ENCODE measurements around the gene PLA2G4D. TPM values are rescaled to one million over a fixed set of nuclear protein-coding genes. Genes with fewer than 3 reads are reported as not detected.

The PLA2G4D gene
- total RNA-seq, 1 experiment from 2014 or later, result not detected

DNA sequence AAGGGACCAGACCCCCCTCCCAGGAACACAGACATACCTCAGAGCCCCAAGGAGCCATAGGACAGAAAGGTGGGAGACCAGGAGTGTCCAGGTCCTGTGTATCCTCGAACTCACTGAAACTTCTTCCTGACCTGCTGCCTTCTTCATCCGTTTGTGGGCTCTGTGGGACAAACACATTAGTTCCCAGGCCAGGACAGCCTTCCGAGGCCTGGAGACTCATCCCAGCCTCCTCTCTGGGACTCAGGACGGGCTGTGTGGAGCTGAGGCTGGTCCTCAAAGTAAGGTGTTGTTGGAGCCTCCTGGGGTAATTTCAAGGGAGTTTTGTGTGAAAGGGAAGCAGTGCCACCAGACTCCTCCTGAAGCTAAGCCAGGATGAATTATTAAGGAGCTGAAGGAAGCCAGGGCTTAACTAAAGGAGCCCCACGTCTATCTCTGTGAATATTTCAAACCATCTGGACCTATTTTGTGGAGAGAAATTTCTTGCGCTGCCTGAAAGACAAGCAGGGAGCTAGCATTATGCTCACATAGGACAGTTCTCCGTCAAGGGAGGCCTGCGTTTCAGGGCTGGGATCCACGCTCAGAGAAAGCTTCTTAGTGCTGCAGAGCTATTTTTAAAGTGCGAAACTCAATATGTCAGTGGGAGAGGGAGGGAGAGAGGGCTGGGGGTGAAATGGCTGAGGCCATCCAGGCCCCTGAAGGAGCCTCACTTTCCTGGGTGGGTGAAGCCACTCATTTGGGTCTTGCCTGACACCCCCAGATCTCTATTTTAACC lies 43.7 kb downstream of the PLA2G4D start:
- H3K4me3 ChIP-seq (ENCODE audit: low read depth in 2 of 2, low read length in 2 of 2), result no peak overlapping the region
- TF ChIP-seq CTCF (IDR thresholded peaks at IDR 0.05) (no peak), TCF7L2 (IDR thresholded peaks at IDR 0.05; ENCODE audit: low read depth, low read length) (no peak), SIN3A (IDR thresholded peaks at IDR 0.05; ENCODE audit: borderline replicate concordance, insufficient read depth, low read depth, low read length) (no peak), REST (IDR thresholded peaks at IDR 0.05; ENCODE audit: insufficient read depth in 1 of 2, low read depth in 2 of 2, low read length in 1 of 2) (no peak), POLR2AphosphoS5 (IDR thresholded peaks at IDR 0.05; ENCODE audit: low read depth, low read length) (no peak)
- 0 out of 2 replicates have a peak, but pooled peaks cover 2% of the 10 kb centered on the region for H3K27me3 ChIP-seq (ENCODE audit: control insufficient read depth, insufficient read depth, low read length)
- no peaks in the 10 kb centered on the region for H3K36me3 ChIP-seq (ENCODE audit: control insufficient read depth, insufficient read depth, low read length)
- BruUV-seq (replicated peaks), result no TSS peak
- ChIA-PET POLR2A (interaction anchor here (0.6 kb wide), 1 partner anchor 120 kb away, joined by 4 read pairs; no protein-coding TSS in a partner anchor), CTCF (no interaction called here)
- in situ Hi-C loops (cut with HindIII; ENCODE audit: low pct_unique_long_range_greater_than_20kb, low sequenced_read_pairs) (loop anchor here (5.0 kb wide), 1 partner anchor 53 kb away; no protein-coding TSS in a partner anchor), intact Hi-C loops (cut with micrococcal nuclease; ENCODE audit: unreplicated experiment) (no loop called here)
- no peak overlapping the region for H3K27ac ChIP-seq (ENCODE audit: low read length)
- H3K4me1 ChIP-seq (ENCODE audit: control insufficient read depth, insufficient read depth, low read length), result no peaks in the 10 kb centered on the region
- ATAC-seq (peak; percentile 23; the same call in 1 of the 2 replicates), DNase-seq (ENCODE audit: low read depth, low spot score) (no peak)
- no peaks in the 10 kb centered on the region for H3K9me3 ChIP-seq (ENCODE audit: control insufficient read depth, insufficient read depth, low read depth, low read length)

GRCh38 chr15:42048821-42049200 lies 45.6 kb downstream of the PLA2G4D start:
- in situ Hi-C loops (cut with HindIII; ENCODE audit: low pct_unique_long_range_greater_than_20kb, low sequenced_read_pairs) (no loop called here), intact Hi-C loops (cut with micrococcal nuclease; ENCODE audit: unreplicated experiment) (no loop called here)
- no peak for DNase-seq (ENCODE audit: low read depth, low spot score)
- Histone ChIP-seq H3K27ac (ENCODE audit: low read length) (no peak overlapping the region), H3K9me3 (ENCODE audit: control insufficient read depth, insufficient read depth, low read depth, low read length) (no peaks in the 10 kb centered on the region), H3K4me3 (ENCODE audit: low read depth in 2 of 2, low read length in 2 of 2) (no peak overlapping the region), H3K36me3 (ENCODE audit: control insufficient read depth, insufficient read depth, low read length) (no peaks in the 10 kb centered on the region), H3K4me1 (ENCODE audit: control insufficient read depth, insufficient read depth, low read length) (no peaks in the 10 kb centered on the region), H3K27me3 (ENCODE audit: control insufficient read depth, insufficient read depth, low read length) (0 out of 2 replicates have a peak, but pooled peaks cover 2% of the 10 kb centered on the region)
- TF ChIP-seq CTCF (IDR thresholded peaks at IDR 0.05), result no peak
- no peak for TF ChIP-seq SIN3A (IDR thresholded peaks at IDR 0.05; ENCODE audit: borderline replicate concordance, insufficient read depth, low read depth, low read length)
- no peak for TF ChIP-seq TCF7L2 (IDR thresholded peaks at IDR 0.05; ENCODE audit: low read depth, low read length)
- TF ChIP-seq POLR2AphosphoS5 (IDR thresholded peaks at IDR 0.05; ENCODE audit: low read depth, low read length), result no peak
- TF ChIP-seq REST (IDR thresholded peaks at IDR 0.05; ENCODE audit: insufficient read depth in 1 of 2, low read depth in 2 of 2, low read length in 1 of 2), result no peak
- ATAC-seq, result no peak
- no TSS peak for BruUV-seq (replicated peaks)
- ChIA-PET POLR2A (no interaction called here), CTCF (no interaction called here)
